H1 (cell line): Measurements from ENCODE around the gene LCE3E. TPM values are rescaled to one million over a fixed set of nuclear protein-coding genes. Genes with fewer than 3 reads are reported as not detected.
"Not testable (repeated sequence)": the region's sequence is repeated elsewhere in the genome, so short reads cannot be mapped to it uniquely, and the experiment has no call there.

Experiments
- CTCF ChIA-PET: fragments of 300-600 bp; sonication (Branson Sonifier 250); formaldehyde crosslinking; loops from one replicate; lab custom pipeline; 2021; ENCODE audit not compliant: partially characterized antibody; lab: Charles Lee
- POLR2A ChIA-PET: fragments of 300-600 bp; sonication (Branson Sonifier 250); formaldehyde crosslinking; loops from one replicate; lab custom pipeline; 2021; ENCODE audit warnings: inconsistent platforms; ENCODE audit not compliant: partially characterized antibody; lab: Charles Lee
- DNase-seq, 2 experiments: peaks; one replicate each; pipeline versions ENCODE4 v3.0.0 to v3.0.0-alpha.2; 2010 to 2022; ENCODE audit warnings: low spot score in 2 of 2, low read depth in 1 of 2, mixed read lengths in 1 of 2
- FAIRE-seq: peaks from 2 replicates; lab custom pipeline; 2011; peaks lifted over from hg19 to GRCh38; lab: Jason Lieb, UNC
- H2AFZ ChIP-seq: 2 replicates; pipeline ENCODE4 v1.8.1; 2012; ENCODE audit warnings: low read length, inconsistent platforms
- H2AK5ac ChIP-seq: 2 replicates; pipeline ENCODE4 v1.6.1; 2013; ENCODE audit warnings: low read depth, low read length
- H2BK120ac ChIP-seq: replicated peaks from 2 replicates; pipeline ENCODE3; 2013; ENCODE audit warnings: low read depth, low read length, inconsistent platforms
- H2BK12ac ChIP-seq: 2 replicates; pipeline ENCODE4 v1.6.1; 2013; ENCODE audit warnings: low read depth, low read length
- H2BK15ac ChIP-seq: 2 replicates; pipeline ENCODE4 v1.6.1; 2013; ENCODE audit warnings: low read length
- H2BK20ac ChIP-seq: 2 replicates; pipeline ENCODE4 v1.6.1; 2013; ENCODE audit warnings: low read length
- H2BK5ac ChIP-seq: 2 replicates; pipeline ENCODE4 v1.6.1; 2013; ENCODE audit warnings: low read depth, low read length
- H3K14ac ChIP-seq: 2 replicates; pipeline ENCODE4 v1.6.1; 2013; ENCODE audit warnings: inconsistent platforms; ENCODE audit not compliant: insufficient read length
- H3K18ac ChIP-seq: 2 replicates; pipeline ENCODE4 v1.6.1; 2013; ENCODE audit warnings: low read length; ENCODE audit errors: extremely low read depth
- H3K23ac ChIP-seq: 2 replicates; pipeline ENCODE4 v1.6.1; 2013; ENCODE audit warnings: inconsistent platforms; ENCODE audit not compliant: insufficient read length
- H3K23me2 ChIP-seq: 2 replicates; pipeline ENCODE4 v1.6.1; 2013; ENCODE audit warnings: low read depth, low read length
- H3K27ac ChIP-seq: 2 replicates; pipeline ENCODE4 v1.6.1; 2011; ENCODE audit warnings: low read depth, low read length, inconsistent platforms
- H3K27me3 ChIP-seq, 4 experiments: replicated peaks in 1 of 4; 1 replicate in 1 of 4; 2 replicates in 3 of 4; pipeline versions ENCODE4 v1.6.1 to v1.8.1; 2011 to 2013; ENCODE audit warnings: low read length in 3 of 4, mild to moderate bottlenecking in 3 of 4, inconsistent platforms in 2 of 4, mixed read lengths in 2 of 4, moderate library complexity in 1 of 4; ENCODE audit not compliant: control insufficient read depth in 3 of 4, insufficient read depth in 3 of 4; ENCODE audit errors: extremely low read depth in 1 of 4
- H3K36me3 ChIP-seq, 4 experiments: 2 replicates each; pipeline versions ENCODE4 v1.6.1 to v1.8.1; 2011 to 2013; ENCODE audit warnings: mild to moderate bottlenecking in 4 of 4, low read length in 3 of 4, moderate library complexity in 2 of 4, control low read depth in 1 of 4, inconsistent platforms in 1 of 4; ENCODE audit not compliant: insufficient read depth in 4 of 4, control insufficient read depth in 2 of 4
- H3K4ac ChIP-seq: replicated peaks from 2 replicates; pipeline ENCODE3; 2013; ENCODE audit warnings: low read length, low read depth, mixed read lengths, inconsistent platforms; ENCODE audit not compliant: insufficient read length
- H3K4me1 ChIP-seq, 4 experiments: replicated peaks in 1 of 4; 1 replicate in 1 of 4; 2 replicates in 3 of 4; pipeline versions ENCODE4 v1.6.1 to v1.8.1; 2011 to 2013; ENCODE audit warnings: low read length in 3 of 4, inconsistent platforms in 2 of 4, mixed read lengths in 1 of 4; ENCODE audit not compliant: insufficient read depth in 4 of 4, control insufficient read depth in 3 of 4
- H3K4me2 ChIP-seq, 2 experiments: 2 replicates each; pipeline versions ENCODE4 v1.6.1 to v1.8.1; 2011 to 2013; ENCODE audit warnings: low read depth in 2 of 2, low read length in 2 of 2, control low read depth in 1 of 2, inconsistent platforms in 1 of 2, mild to moderate bottlenecking in 1 of 2; ENCODE audit not compliant: insufficient read depth in 1 of 2
- H3K4me3 ChIP-seq, 4 experiments: fragments of 200-600, 300-600 bp in 1 of 4; sonication (generic), shearing (Covaris generic), sonication (Bioruptor Twin) in 1 of 4; 2 replicates each; pipeline versions ENCODE4 v1.5.1 to v1.8.1; 2011 to 2016; ENCODE audit warnings: low read length in 4 of 4, low read depth in 3 of 4, control low read depth in 2 of 4, inconsistent platforms in 2 of 4, mild to moderate bottlenecking in 2 of 4, mixed read lengths in 1 of 4, moderate library complexity in 1 of 4; ENCODE audit not compliant: insufficient read depth in 2 of 4; ENCODE audit errors: extremely low read depth in 1 of 4
- H3K56ac ChIP-seq: replicated peaks from 2 replicates; pipeline ENCODE3; 2013; ENCODE audit warnings: low read depth, mild to moderate bottlenecking, mixed read lengths, low read length, inconsistent platforms; ENCODE audit not compliant: insufficient read length
- H3K79me1 ChIP-seq: 2 replicates; pipeline ENCODE4 v1.6.1; 2013; ENCODE audit warnings: low read depth, low read length, control low read depth
- H3K79me2 ChIP-seq, 2 experiments: 2 replicates each; pipeline versions ENCODE4 v1.6.1 to v1.8.1; 2012 to 2013; ENCODE audit warnings: low read length in 2 of 2, mild to moderate bottlenecking in 2 of 2, inconsistent platforms in 1 of 2; ENCODE audit not compliant: insufficient read depth in 2 of 2, control insufficient read depth in 1 of 2
- H3K9ac ChIP-seq, 4 experiments: replicated peaks in 1 of 4; 1 replicate in 1 of 4; 2 replicates in 3 of 4; pipeline versions ENCODE4 v1.6.1 to v1.8.1; 2011 to 2013; ENCODE audit warnings: low read depth in 3 of 4, low read length in 3 of 4, control low read depth in 2 of 4, mild to moderate bottlenecking in 2 of 4, moderate library complexity in 2 of 4, inconsistent platforms in 1 of 4; ENCODE audit errors: extremely low read depth in 1 of 4
- H3K9me3 ChIP-seq, 2 experiments: 2 replicates each; pipeline versions ENCODE4 v1.6.1 to v1.8.1; 2012 to 2013; ENCODE audit warnings: mild to moderate bottlenecking in 2 of 2, moderate library complexity in 2 of 2, control low read depth in 1 of 2, inconsistent platforms in 1 of 2, low read depth in 1 of 2, low read length in 1 of 2, mixed read lengths in 1 of 2; ENCODE audit not compliant: insufficient read depth in 2 of 2
- H4K20me1 ChIP-seq, 2 experiments: replicated peaks in 1 of 2; 2 replicates each; pipeline versions ENCODE3 to v1.8.1; 2011 to 2013; ENCODE audit warnings: inconsistent platforms in 2 of 2, low read length in 2 of 2, mild to moderate bottlenecking in 1 of 2; ENCODE audit not compliant: insufficient read depth in 2 of 2, control insufficient read depth in 1 of 2
- H4K5ac ChIP-seq: 2 replicates; pipeline ENCODE4 v1.6.1; 2013; ENCODE audit warnings: low read length, low read depth, mixed read lengths, inconsistent platforms; ENCODE audit not compliant: insufficient read length
- H4K8ac ChIP-seq: 2 replicates; pipeline ENCODE4 v1.8.0; 2013; ENCODE audit warnings: mild to moderate bottlenecking, moderate library complexity, low read length, inconsistent platforms; ENCODE audit not compliant: insufficient read depth; ENCODE audit errors: extremely low read depth
- H4K91ac ChIP-seq: replicated peaks from 2 replicates; pipeline ENCODE3; 2013; ENCODE audit warnings: low read length, mixed read lengths, inconsistent platforms; ENCODE audit not compliant: insufficient read length
- WGBS, 2 experiments: shearing (Covaris generic) in 1 of 2; methylation state at CpG; one replicate each; pipeline versions ENCODE4 v1.1.6 to v1.1.7; 2013 to 2015; ENCODE audit warnings: low lambda C conversion rate in 2 of 2, mixed read lengths in 2 of 2, inconsistent platforms in 1 of 2, low coverage in 1 of 2, missing lambda C conversion rate in 1 of 2; ENCODE audit not compliant: insufficient replicate concordance in 2 of 2, insufficient coverage in 1 of 2, insufficient read length in 1 of 2; ENCODE audit errors: extremely low coverage in 1 of 2, missing lambda C conversion rate in 1 of 2; 5-methylcytosine and 5-hydroxymethylcytosine counted together
- polyA plus RNA-seq, 7 experiments: library from polyadenylated mRNA; depleted of rRNA in 3 of 7; stranded (reverse) in 5 of 7; unstranded in 2 of 7; fragments of >200 nt in 5 of 7; fragments of 200-250 nt in 2 of 7; gene quantifications; 1 replicate in 5 of 7; 2 replicates in 1 of 7; 4 replicates in 1 of 7; pipeline versions ENCODE4 v1.2.1 to v1.2.3, GENCODE V29; 2011 to 2013; ENCODE audit warnings: missing spikeins in 2 of 7, mixed read lengths in 2 of 7
- total RNA-seq: library from RNA; stranded (reverse); fragmentation: NEBNext Ultra II Directional; extraction: Animal tissue kit (Norgen Biotek cat#: 25700); gene quantifications from 2 replicates; pipeline ENCODE4 v1.2.1, GENCODE V29; 2021

LCE3E gene
- total and polyA plus RNA-seq, 2 of the 8 experiments (the other 6 are each of a cell fraction or from before 2014, with no cell fraction given): not detected

- H3K27ac ChIP-seq: not testable (repeated sequence)
Measured at GRCh38 chr1:152548358-152548757, 18.2 kb downstream of the LCE3E start.

More at GRCh38 chr1:152548358-152548757, 18.2 kb downstream of the LCE3E start:
- POLR2A ChIA-PET, H3K56ac ChIP-seq, H2BK20ac ChIP-seq, H2BK15ac ChIP-seq, H3K18ac ChIP-seq, H3K9ac ChIP-seq, H3K23ac ChIP-seq, H4K91ac ChIP-seq, H3K27me3 ChIP-seq, H3K4ac ChIP-seq, H3K4me1 ChIP-seq, H3K79me2 ChIP-seq, H3K14ac ChIP-seq, CTCF ChIA-PET, FAIRE-seq, H2AFZ ChIP-seq, H2BK12ac ChIP-seq, H2AK5ac ChIP-seq, H3K4me3 ChIP-seq, H4K5ac ChIP-seq, H4K8ac ChIP-seq, H2BK120ac ChIP-seq, DNase-seq, H3K23me2 ChIP-seq, H4K20me1 ChIP-seq, H3K36me3 ChIP-seq, H3K79me1 ChIP-seq, H2BK5ac ChIP-seq, H3K4me2 ChIP-seq: not testable (repeated sequence)
- no CpG with 5 or more reads among the region's 1 CpG for WGBS, 2 experiments
- peaks cover 31 to 38% of the 10 kb centered on the region in 2 experiments for H3K9me3 ChIP-seq
